HFFc6 (cell line): Measurements from ENCODE around the gene STK38L. TPM values are rescaled to one million over a fixed set of nuclear protein-coding genes. Genes with fewer than 3 reads are reported as not detected.

Experiments used
- DNase-seq: peaks from one replicate; pipeline ENCODE4 v3.0.0-alpha.2; 2018
- H3K27ac Mint-ChIP-seq: 2 replicates; pipeline ENCODE4 v1.8.0; 2020; ENCODE audit warnings: mild to moderate bottlenecking, mixed read lengths
- H3K27me3 Mint-ChIP-seq: 2 replicates; pipeline ENCODE4 v1.8.0; 2021; ENCODE audit warnings: mild to moderate bottlenecking, moderate library complexity, mixed read lengths; ENCODE audit not compliant: insufficient read depth
- H3K36me3 Mint-ChIP-seq: 2 replicates; pipeline ENCODE4 v1.8.0; 2021; ENCODE audit warnings: low read depth, mixed read lengths
- H3K4me1 Mint-ChIP-seq: 2 replicates; pipeline ENCODE4 v1.8.0; 2020; ENCODE audit warnings: low read depth, mixed read lengths
- H3K4me3 Mint-ChIP-seq: 2 replicates; pipeline ENCODE4 v1.8.0; 2020; ENCODE audit warnings: mild to moderate bottlenecking, moderate library complexity, mixed read lengths
- H3K9me3 Mint-ChIP-seq: 2 replicates; pipeline ENCODE4 v1.8.0; 2020; ENCODE audit warnings: mild to moderate bottlenecking, mixed read lengths
- CTCF ChIP-seq: fragments of 200-600 bp; sonication (generic); IDR thresholded peaks from 2 replicates; pipeline ENCODE4 v1.5.0; 2021; ENCODE audit warnings: antibody characterized with exemption, mild to moderate bottlenecking
- total RNA-seq, 6 experiments: library from RNA; stranded (reverse); fragmentation: NEBNext Ultra II Directional; extraction: Animal tissue kit (Norgen Biotek cat#: 25700); gene quantifications; 2 replicates in 1 of 6; 3 replicates in 5 of 6; pipeline ENCODE4 v1.2.3, GENCODE V29; 2021

STK38L gene
- total RNA-seq, 6 experiments from 2014 or later, result 8.2 to 12.6 (median 10.9) TPM

- no peak overlapping the region for H3K27ac Mint-ChIP-seq
- no peaks in the 10 kb centered on the region for H3K36me3 Mint-ChIP-seq
- H3K27me3 Mint-ChIP-seq, result peaks cover 1% of the 10 kb centered on the region; the same call in 1 of the 2 replicates
- peaks cover 34% of the 10 kb centered on the region for H3K4me1 Mint-ChIP-seq
- no peak overlapping the region for H3K4me3 Mint-ChIP-seq
- no peak for DNase-seq
- no peak for TF ChIP-seq CTCF
- H3K9me3 Mint-ChIP-seq, result no peaks in the 10 kb centered on the region
Measured at GRCh38 chr12:27272373-27273028, 28.4 kb downstream of the STK38L start.

- Mint-ChIP-seq H3K9me3 (no peaks in the 10 kb centered on the region), H3K27ac (no peak overlapping the region), H3K36me3 (no peaks in the 10 kb centered on the region), H3K4me1 (peaks cover 40% of the 10 kb centered on the region), H3K27me3 (peaks cover 1% of the 10 kb centered on the region; the same call in 1 of the 2 replicates), H3K4me3 (no peak overlapping the region)
- no peak for DNase-seq
- TF ChIP-seq CTCF, result no peak
Measured at GRCh38 chr12:27273114-27273513, 29.0 kb downstream of the STK38L start.

DNA sequence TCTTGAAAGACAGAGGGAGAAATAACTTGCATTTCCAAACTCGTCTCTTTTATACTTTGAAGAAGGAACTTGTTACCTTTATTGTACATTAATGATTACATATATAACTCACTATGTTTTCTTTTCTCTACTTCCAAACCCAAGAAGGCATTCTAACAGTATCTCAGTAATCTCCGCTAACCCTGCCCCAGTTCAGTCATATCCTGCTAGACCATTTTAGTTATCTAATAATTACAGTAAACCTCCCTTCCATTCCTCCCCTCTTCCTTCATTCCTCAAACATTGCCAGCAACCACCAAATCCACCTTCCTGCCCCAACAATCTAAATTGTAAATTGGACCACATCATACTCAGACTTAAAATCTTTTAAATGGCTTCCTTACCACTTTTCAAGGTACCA is 30.6 kb downstream of the STK38L start:
- DNase-seq, result no peak
- Mint-ChIP-seq H3K36me3 (no peaks in the 10 kb centered on the region), H3K27me3 (peaks cover 1% of the 10 kb centered on the region; the same call in 1 of the 2 replicates), H3K9me3 (no peaks in the 10 kb centered on the region), H3K4me1 (peaks cover 45% of the 10 kb centered on the region), H3K4me3 (no peak overlapping the region; the same call in 1 of the 2 replicates), H3K27ac (no peak overlapping the region)
- no peak for TF ChIP-seq CTCF

GRCh38 chr12:27276275-27276674 is 32.2 kb downstream of the STK38L start:
- no peak for TF ChIP-seq CTCF
- H3K4me1 Mint-ChIP-seq, result peaks cover 45% of the 10 kb centered on the region
- peaks cover 1% of the 10 kb centered on the region; the same call in 1 of the 2 replicates for H3K27me3 Mint-ChIP-seq
- no peaks in the 10 kb centered on the region for H3K9me3 Mint-ChIP-seq
- DNase-seq, result no peak
- no peaks in the 10 kb centered on the region for H3K36me3 Mint-ChIP-seq
- no peak overlapping the region for H3K4me3 Mint-ChIP-seq
- no peak overlapping the region for H3K27ac Mint-ChIP-seq

DNA sequence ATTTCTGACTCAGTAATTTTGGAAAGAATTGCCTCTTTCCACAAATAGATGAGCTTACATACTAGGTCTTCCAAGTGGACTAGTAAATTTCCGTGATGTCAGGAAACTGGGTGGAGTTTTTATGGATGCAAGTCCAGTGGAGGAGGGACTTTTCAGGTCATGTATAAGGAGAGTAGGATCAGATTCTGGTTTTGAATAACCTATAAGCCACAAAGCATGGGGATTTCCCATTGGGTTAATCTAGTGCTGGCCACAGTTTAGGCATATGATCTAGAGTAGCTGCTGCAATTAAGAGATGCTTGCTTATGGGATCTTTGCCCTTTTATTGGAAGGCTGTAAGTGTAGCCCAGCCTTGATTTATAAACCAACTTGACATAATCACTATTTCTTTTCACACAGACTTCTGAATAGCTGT is 33.8 kb downstream of the STK38L start:
- no peak for TF ChIP-seq CTCF
- Mint-ChIP-seq H3K27ac (peak overlapping the region; percentile 80), H3K4me3 (peak overlapping the region; percentile 18; the same call in 1 of the 2 replicates), H3K4me1 (peaks cover 51% of the 10 kb centered on the region), H3K9me3 (no peaks in the 10 kb centered on the region), H3K36me3 (no peaks in the 10 kb centered on the region), H3K27me3 (peaks cover 1% of the 10 kb centered on the region; the same call in 1 of the 2 replicates)
- peak; percentile 84 for DNase-seq
